GM18499 (cell line): ENCODE measurements around the gene CHD1L.
"Not testable (repeated sequence)": the region's sequence is repeated elsewhere in the genome, so short reads cannot be mapped to it uniquely, and the experiment has no call there.

ENCODE experiments used
- ATAC-seq: cut with Tn5 transposase; IDR thresholded peaks from one replicate; pipeline ENCODE4 v1.9.1; 2021; ENCODE audit warnings: moderate number of reproducible peaks; ENCODE audit not compliant: insufficient read depth, unreplicated experiment

The CHD1L gene

GRCh38 chr1:147231032-147231431 is 11.5 kb upstream of the CHD1L start:
- ATAC-seq: not testable (repeated sequence)

GRCh38 chr1:147233903-147234302 is 8.6 kb upstream of the CHD1L start:
- ATAC-seq: not testable (repeated sequence)

- no peak for ATAC-seq
These were observed 6.7 kb upstream of the CHD1L start for GRCh38 chr1:147235822-147236221.

GRCh38 chr1:147236448-147236847 is 6.0 kb upstream of the CHD1L start:
- no peak for ATAC-seq

GRCh38 chr1:147236959-147237791 is 5.3 kb upstream of the CHD1L start:
- ATAC-seq: no peak

GRCh38 chr1:147238053-147238902 is 4.2 kb upstream of the CHD1L start:
- no peak for ATAC-seq

GRCh38 chr1:147238925-147239820 is 3.3 kb upstream of the CHD1L start:
- ATAC-seq: no peak

GRCh38 chr1:147240131-147240721 is 2.3 kb upstream of the CHD1L start:
- ATAC-seq: not testable (repeated sequence)

GRCh38 chr1:147241934-147242448 is 493 bp upstream of the CHD1L start:
- no peak for ATAC-seq

- ATAC-seq: peak; percentile 12
These were observed 773 bp downstream of the CHD1L start for GRCh38 chr1:147243228-147243685.

GRCh38 chr1:147243841-147244240 is 1.4 kb downstream of the CHD1L start:
- no peak for ATAC-seq

- no peak for ATAC-seq
These were observed 2.6 kb downstream of the CHD1L start for GRCh38 chr1:147245129-147245528.

- ATAC-seq: no peak
These were observed 3.1 kb downstream of the CHD1L start for GRCh38 chr1:147245586-147246021.

- ATAC-seq: no peak
These were observed 3.7 kb downstream of the CHD1L start for GRCh38 chr1:147246044-147246690.

- no peak for ATAC-seq
These were observed 4.6 kb downstream of the CHD1L start for GRCh38 chr1:147246910-147247655.

- ATAC-seq: no peak
These were observed 5.3 kb downstream of the CHD1L start for GRCh38 chr1:147247656-147248238.

- no peak for ATAC-seq
These were observed 10.1 kb downstream of the CHD1L start for GRCh38 chr1:147252540-147252939.

GRCh38 chr1:147260956-147261355 is 18.5 kb downstream of the CHD1L start:
- no peak for ATAC-seq
